Neural cell (in vitro differentiated cells): ENCODE results near the gene LSM5. TPM values are rescaled to one million over a fixed set of nuclear protein-coding genes. Genes with fewer than 3 reads are reported as not detected.
"Not testable (repeated sequence)": the region's sequence is repeated elsewhere in the genome, so short reads cannot be mapped to it uniquely, and the experiment has no call there.

Experiments
- H2AFZ ChIP-seq: fragments of 200-600, 300-800 bp; sonication (generic), shearing (Covaris generic); 2 replicates; pipeline ENCODE4 v1.6.0; 2014; ENCODE audit warnings: low read depth, mild to moderate bottlenecking, antibody characterized with exemption, low read length, moderate library complexity
- H3F3A ChIP-seq: fragments of 200-600 bp; shearing (Covaris generic); 2 replicates; pipeline ENCODE4 v1.6.1; 2016; ENCODE audit warnings: mild to moderate bottlenecking, moderate library complexity, mixed read lengths, antibody characterized with exemption, low read length; ENCODE audit not compliant: insufficient read depth, poor library complexity, severe bottlenecking
- H3K27ac ChIP-seq: fragments of 200-600, 300-800 bp; sonication (generic), shearing (Covaris generic); 2 replicates; pipeline ENCODE4 v1.5.1; 2014; ENCODE audit warnings: mild to moderate bottlenecking, low read length, moderate library complexity
- H3K27me3 ChIP-seq: fragments of 300-800, 200-600 bp; sonication (generic), shearing (Covaris generic); 2 replicates; pipeline ENCODE4 v1.6.0; 2014; ENCODE audit warnings: mild to moderate bottlenecking, low read depth, low read length, moderate library complexity; ENCODE audit not compliant: insufficient read depth
- H3K36me3 ChIP-seq: fragments of 300-800, 200-600 bp; sonication (generic), shearing (Covaris generic); 2 replicates; pipeline ENCODE4 v1.5.1; 2014; ENCODE audit warnings: mild to moderate bottlenecking, antibody characterized with exemption, low read length, moderate library complexity; ENCODE audit not compliant: insufficient read depth
- H3K4me2 ChIP-seq: fragments of 300-800, 200-600 bp; sonication (generic), shearing (Covaris generic); 2 replicates; pipeline ENCODE4 v1.6.0; 2014; ENCODE audit warnings: mild to moderate bottlenecking, low read length
- H3K4me3 ChIP-seq: fragments of 300-800, 200-600 bp; sonication (generic), shearing (Covaris generic); 2 replicates; pipeline ENCODE4 v1.5.1; 2014; ENCODE audit warnings: mild to moderate bottlenecking, low read length, moderate library complexity
- H3K79me2 ChIP-seq: fragments of 200-600 bp; shearing (Covaris generic); replicated peaks from 2 replicates; pipeline ENCODE4 v1.6.0; 2014; ENCODE audit warnings: mild to moderate bottlenecking, low read length, moderate library complexity; ENCODE audit not compliant: insufficient read depth
- H3K9ac ChIP-seq: fragments of 300-800, 200-600 bp; sonication (generic), shearing (Covaris generic); 2 replicates; pipeline ENCODE4 v1.6.1; 2016; ENCODE audit warnings: mild to moderate bottlenecking, low read length, mixed read lengths
- H3K9me2 ChIP-seq: fragments of 200-600 bp; shearing (Covaris generic); 2 replicates; pipeline ENCODE4 v1.6.1; 2016; ENCODE audit warnings: mild to moderate bottlenecking, low read length, mixed read lengths; ENCODE audit not compliant: insufficient read depth
- H3K9me3 ChIP-seq: fragments of 200-600, 300-800 bp; sonication (generic), shearing (Covaris generic); 2 replicates; pipeline ENCODE4 v1.6.1; 2016; ENCODE audit warnings: mild to moderate bottlenecking, mixed run types, low read length, moderate library complexity, mixed read lengths
- H4K20me1 ChIP-seq: fragments of 200-600 bp; shearing (Covaris generic); 2 replicates; pipeline ENCODE4 v1.6.1; 2016; ENCODE audit warnings: mild to moderate bottlenecking, mixed run types; ENCODE audit not compliant: insufficient read depth
- EP300 ChIP-seq: fragments of 450-650 bp; conservative IDR thresholded peaks from 2 replicates; pipeline ENCODE4 v1.6.1; 2014; ENCODE audit warnings: antibody characterized with exemption, mild to moderate bottlenecking, moderate library complexity; ENCODE audit not compliant: poor library complexity, severe bottlenecking
- EZH2 ChIP-seq: fragments of 200-600, 300-800 bp; shearing (Covaris generic), sonication (generic); IDR thresholded peaks from 2 replicates; pipeline ENCODE4 v1.6.1; 2014; ENCODE audit warnings: antibody characterized with exemption, low read length, borderline replicate concordance, mild to moderate bottlenecking; ENCODE audit not compliant: insufficient read depth, poor library complexity, severe bottlenecking
- MXI1 ChIP-seq: fragments of 450-650 bp; conservative IDR thresholded peaks from 2 replicates; pipeline ENCODE4 v1.6.1; 2014; ENCODE audit warnings: antibody characterized with exemption, mild to moderate bottlenecking; ENCODE audit not compliant: poor library complexity, severe bottlenecking
- POLR2AphosphoS5 ChIP-seq: IDR thresholded peaks from 2 replicates; pipeline ENCODE4 v1.6.1; 2012
- RAD21 ChIP-seq: fragments of 450-650 bp; conservative IDR thresholded peaks from 2 replicates; pipeline ENCODE4 v1.6.1; 2014; ENCODE audit warnings: antibody characterized with exemption, mild to moderate bottlenecking, moderate library complexity
- SMC3 ChIP-seq: fragments of 450-650 bp; conservative IDR thresholded peaks from 2 replicates; pipeline ENCODE4 v1.6.1; 2014; ENCODE audit warnings: antibody characterized with exemption, mild to moderate bottlenecking, moderate library complexity; ENCODE audit not compliant: poor library complexity
- TAF1 ChIP-seq: IDR thresholded peaks from 2 replicates; pipeline ENCODE4 v1.6.1; 2012; ENCODE audit warnings: low read depth
- polyA plus RNA-seq: library from polyadenylated mRNA; depleted of rRNA; stranded (reverse); fragments of >200 nt; gene quantifications from 2 replicates; pipeline ENCODE4 v1.2.3, GENCODE V29; 2014
- TF ChIP-seq, protein P1 (sequence below): IDR thresholded peaks from 2 replicates; pipeline ENCODE4 v1.6.1; 2012; ENCODE audit warnings: borderline replicate concordance
- TF ChIP-seq, protein P2 (sequence below): fragments of 450-650 bp; IDR thresholded peaks from 2 replicates; pipeline ENCODE4 v1.5.1; 2014; ENCODE audit warnings: antibody characterized with exemption, mild to moderate bottlenecking, moderate library complexity; ENCODE audit not compliant: poor library complexity, severe bottlenecking

The LSM5 gene
- polyA plus RNA-seq, 1 donor from 2014 or later, result 100 TPM

DNA sequence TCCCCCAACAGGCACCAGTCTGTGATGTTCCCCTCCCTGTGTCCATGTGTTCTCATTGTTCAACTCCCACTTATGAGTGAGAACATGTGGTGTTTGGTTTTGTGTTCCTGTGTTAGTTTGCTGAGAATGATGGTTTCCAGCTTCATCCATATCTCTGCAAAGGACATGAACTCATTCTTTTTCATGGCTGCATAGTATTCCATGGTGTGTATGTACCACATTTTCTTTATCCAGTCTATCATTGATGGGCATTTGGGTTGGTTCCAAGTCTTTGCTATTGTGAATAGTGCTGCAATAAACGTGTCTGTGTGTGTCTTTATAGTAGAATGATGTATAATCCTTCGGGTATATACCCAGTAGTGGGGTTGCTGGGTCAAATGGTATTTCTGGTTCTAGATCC lies 9.6 kb upstream of the LSM5 start:
- not testable (repeated sequence) for H3K27me3 ChIP-seq, H3K9me3 ChIP-seq, H3K9me2 ChIP-seq, H3K27ac ChIP-seq, H3F3A ChIP-seq, H3K4me3 ChIP-seq, H3K9ac ChIP-seq, H4K20me1 ChIP-seq, H2AFZ ChIP-seq, H3K4me2 ChIP-seq, H3K36me3 ChIP-seq
- H3K79me2 ChIP-seq, result peaks cover 69% of the 10 kb centered on the region

DNA sequence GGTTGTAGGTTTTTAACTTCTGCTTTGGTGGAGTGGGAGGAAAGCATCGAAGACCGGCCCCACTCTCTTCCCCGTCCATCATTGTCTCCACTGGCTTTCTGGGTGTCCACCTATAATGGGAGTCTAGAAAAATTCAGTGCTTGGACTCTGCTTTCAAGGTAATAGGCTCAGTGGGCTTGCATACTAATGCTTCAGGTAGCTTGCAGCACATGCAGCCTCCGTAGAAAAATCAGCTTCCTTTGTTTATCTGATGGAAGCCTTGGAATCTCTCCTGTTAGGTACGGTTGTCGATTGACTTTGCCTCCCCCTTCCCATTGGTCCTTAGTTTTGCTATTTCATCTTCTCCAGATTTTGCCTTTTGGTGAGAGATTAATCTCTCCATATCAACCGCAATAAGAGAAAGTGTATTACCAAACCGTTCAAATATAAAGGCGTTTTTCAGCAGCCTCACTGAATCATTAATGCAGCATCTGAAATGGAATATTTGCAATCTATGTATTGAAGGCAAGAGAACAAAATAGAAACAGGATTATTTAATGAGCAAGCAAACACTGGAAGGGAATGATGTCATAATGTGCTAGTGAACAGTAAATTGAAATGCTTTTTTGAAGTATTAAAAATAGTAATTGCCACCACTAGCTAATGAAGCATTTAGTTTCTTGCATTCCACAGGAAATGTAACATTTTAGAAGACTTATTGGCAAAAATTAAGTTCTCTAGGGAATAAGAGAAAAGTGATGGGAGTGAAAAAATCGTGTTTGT lies 6.1 kb upstream of the LSM5 start:
- peak overlapping the region; percentile 90 for H3K4me2 ChIP-seq
- H3K4me3 ChIP-seq, result peak overlapping the region; percentile 98
- peak overlapping the region; percentile 98 for H2AFZ ChIP-seq
- peak overlapping the region; percentile 97 for H3K27ac ChIP-seq
- no peaks in the 10 kb centered on the region for H4K20me1 ChIP-seq
- TF ChIP-seq MXI1, result peak; percentile 2
- peak; percentile 7 for TF ChIP-seq RAD21
- no peak for TF ChIP-seq EP300
- TF ChIP-seq, protein P1, sequence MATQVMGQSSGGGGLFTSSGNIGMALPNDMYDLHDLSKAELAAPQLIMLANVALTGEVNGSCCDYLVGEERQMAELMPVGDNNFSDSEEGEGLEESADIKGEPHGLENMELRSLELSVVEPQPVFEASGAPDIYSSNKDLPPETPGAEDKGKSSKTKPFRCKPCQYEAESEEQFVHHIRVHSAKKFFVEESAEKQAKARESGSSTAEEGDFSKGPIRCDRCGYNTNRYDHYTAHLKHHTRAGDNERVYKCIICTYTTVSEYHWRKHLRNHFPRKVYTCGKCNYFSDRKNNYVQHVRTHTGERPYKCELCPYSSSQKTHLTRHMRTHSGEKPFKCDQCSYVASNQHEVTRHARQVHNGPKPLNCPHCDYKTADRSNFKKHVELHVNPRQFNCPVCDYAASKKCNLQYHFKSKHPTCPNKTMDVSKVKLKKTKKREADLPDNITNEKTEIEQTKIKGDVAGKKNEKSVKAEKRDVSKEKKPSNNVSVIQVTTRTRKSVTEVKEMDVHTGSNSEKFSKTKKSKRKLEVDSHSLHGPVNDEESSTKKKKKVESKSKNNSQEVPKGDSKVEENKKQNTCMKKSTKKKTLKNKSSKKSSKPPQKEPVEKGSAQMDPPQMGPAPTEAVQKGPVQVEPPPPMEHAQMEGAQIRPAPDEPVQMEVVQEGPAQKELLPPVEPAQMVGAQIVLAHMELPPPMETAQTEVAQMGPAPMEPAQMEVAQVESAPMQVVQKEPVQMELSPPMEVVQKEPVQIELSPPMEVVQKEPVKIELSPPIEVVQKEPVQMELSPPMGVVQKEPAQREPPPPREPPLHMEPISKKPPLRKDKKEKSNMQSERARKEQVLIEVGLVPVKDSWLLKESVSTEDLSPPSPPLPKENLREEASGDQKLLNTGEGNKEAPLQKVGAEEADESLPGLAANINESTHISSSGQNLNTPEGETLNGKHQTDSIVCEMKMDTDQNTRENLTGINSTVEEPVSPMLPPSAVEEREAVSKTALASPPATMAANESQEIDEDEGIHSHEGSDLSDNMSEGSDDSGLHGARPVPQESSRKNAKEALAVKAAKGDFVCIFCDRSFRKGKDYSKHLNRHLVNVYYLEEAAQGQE, result peak; percentile 67
- no peak for TF ChIP-seq EZH2
- TF ChIP-seq POLR2AphosphoS5, result no peak
- peak; percentile 16 for TF ChIP-seq TAF1
- TF ChIP-seq SMC3, result peak; percentile 19
- TF ChIP-seq, protein P2, sequence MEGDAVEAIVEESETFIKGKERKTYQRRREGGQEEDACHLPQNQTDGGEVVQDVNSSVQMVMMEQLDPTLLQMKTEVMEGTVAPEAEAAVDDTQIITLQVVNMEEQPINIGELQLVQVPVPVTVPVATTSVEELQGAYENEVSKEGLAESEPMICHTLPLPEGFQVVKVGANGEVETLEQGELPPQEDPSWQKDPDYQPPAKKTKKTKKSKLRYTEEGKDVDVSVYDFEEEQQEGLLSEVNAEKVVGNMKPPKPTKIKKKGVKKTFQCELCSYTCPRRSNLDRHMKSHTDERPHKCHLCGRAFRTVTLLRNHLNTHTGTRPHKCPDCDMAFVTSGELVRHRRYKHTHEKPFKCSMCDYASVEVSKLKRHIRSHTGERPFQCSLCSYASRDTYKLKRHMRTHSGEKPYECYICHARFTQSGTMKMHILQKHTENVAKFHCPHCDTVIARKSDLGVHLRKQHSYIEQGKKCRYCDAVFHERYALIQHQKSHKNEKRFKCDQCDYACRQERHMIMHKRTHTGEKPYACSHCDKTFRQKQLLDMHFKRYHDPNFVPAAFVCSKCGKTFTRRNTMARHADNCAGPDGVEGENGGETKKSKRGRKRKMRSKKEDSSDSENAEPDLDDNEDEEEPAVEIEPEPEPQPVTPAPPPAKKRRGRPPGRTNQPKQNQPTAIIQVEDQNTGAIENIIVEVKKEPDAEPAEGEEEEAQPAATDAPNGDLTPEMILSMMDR, result no peak
- H3K9me2 ChIP-seq, result no peaks in the 10 kb centered on the region
- peak overlapping the region; percentile 99 for H3K9ac ChIP-seq
- H3K9me3 ChIP-seq, result no peaks in the 10 kb centered on the region
- H3K36me3 ChIP-seq, result no peaks in the 10 kb centered on the region
- H3K79me2 ChIP-seq, result peaks cover 40% of the 10 kb centered on the region
- no peaks in the 10 kb centered on the region for H3F3A ChIP-seq
- no peaks in the 10 kb centered on the region for H3K27me3 ChIP-seq
